C4-2B (cell line): ENCODE results near the gene C6orf132.

Experiments used
- ZFX ChIP-seq: fragments of 450-650 bp; IDR thresholded peaks from 2 replicates; pipeline ENCODE4 v1.6.1; 2017
- TF ChIP-seq, protein P1 (sequence below): fragments of 450-650 bp; conservative IDR thresholded peaks from 2 replicates; pipeline ENCODE4 v1.5.1; 2017; ENCODE audit warnings: mild to moderate bottlenecking

DNA sequence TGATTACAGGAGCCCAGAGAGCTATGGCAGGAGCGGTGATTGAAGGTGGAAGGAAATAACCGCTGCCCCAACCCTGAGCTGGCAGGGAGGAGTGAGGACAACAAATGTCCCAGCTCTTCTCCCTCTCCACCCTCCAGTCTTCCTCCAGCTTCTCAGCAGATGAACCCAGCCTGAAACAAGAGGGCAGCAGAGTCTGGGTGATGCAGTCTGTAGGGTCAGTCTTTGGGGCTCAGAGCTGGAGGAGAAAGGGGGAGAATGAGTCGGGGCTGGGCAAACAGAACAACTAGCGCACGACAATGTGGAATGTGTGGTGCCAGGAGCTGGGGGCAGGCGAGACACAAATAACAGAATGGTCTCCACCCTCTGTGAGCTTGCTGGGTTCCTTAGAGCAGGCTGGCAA is 26.2 kb upstream of the C6orf132 start:
- TF ChIP-seq, protein P1, sequence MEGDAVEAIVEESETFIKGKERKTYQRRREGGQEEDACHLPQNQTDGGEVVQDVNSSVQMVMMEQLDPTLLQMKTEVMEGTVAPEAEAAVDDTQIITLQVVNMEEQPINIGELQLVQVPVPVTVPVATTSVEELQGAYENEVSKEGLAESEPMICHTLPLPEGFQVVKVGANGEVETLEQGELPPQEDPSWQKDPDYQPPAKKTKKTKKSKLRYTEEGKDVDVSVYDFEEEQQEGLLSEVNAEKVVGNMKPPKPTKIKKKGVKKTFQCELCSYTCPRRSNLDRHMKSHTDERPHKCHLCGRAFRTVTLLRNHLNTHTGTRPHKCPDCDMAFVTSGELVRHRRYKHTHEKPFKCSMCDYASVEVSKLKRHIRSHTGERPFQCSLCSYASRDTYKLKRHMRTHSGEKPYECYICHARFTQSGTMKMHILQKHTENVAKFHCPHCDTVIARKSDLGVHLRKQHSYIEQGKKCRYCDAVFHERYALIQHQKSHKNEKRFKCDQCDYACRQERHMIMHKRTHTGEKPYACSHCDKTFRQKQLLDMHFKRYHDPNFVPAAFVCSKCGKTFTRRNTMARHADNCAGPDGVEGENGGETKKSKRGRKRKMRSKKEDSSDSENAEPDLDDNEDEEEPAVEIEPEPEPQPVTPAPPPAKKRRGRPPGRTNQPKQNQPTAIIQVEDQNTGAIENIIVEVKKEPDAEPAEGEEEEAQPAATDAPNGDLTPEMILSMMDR: no peak
- TF ChIP-seq ZFX: no peak
